ENCODE data around the gene LGMN. TPM values are rescaled to one million over a fixed set of nuclear protein-coding genes. Genes with fewer than 3 reads are reported as not detected.

LGMN gene
- total and polyA plus RNA-seq, 2 donors (not counting 1 experiment from before 2014, with no cell fraction given) = 17.6 to 21.1 TPM

GRCh38 chr14:92711976-92712653 is 36.3 kb downstream of the LGMN start:
- Histone ChIP-seq H2AFZ (ENCODE audit: insufficient read depth, low read depth, low read length, poor library complexity, severe bottlenecking) (no peak overlapping the region), H3K27me3 (replicated peaks in 1 of 4; ENCODE audit: control extremely low read depth in 1 of 4, control insufficient read depth in 3 of 4, insufficient read depth in 4 of 4, low read length in 3 of 4) (no peaks in the 10 kb centered on the region), H3K9me3 (ENCODE audit: control extremely low read depth in 1 of 3, control insufficient read depth in 2 of 3, insufficient read depth in 1 of 3, low read length in 2 of 3) (no peaks in the 10 kb centered on the region), H3K9ac (ENCODE audit: low read length) (no peak overlapping the region), H3K79me2 (ENCODE audit: control insufficient read depth, insufficient read depth, low read length) (no peaks in the 10 kb centered on the region), H3K36me3 (replicated peaks in 1 of 2; ENCODE audit: control extremely low read depth in 1 of 2, control insufficient read depth in 1 of 2, extremely low read depth in 1 of 2, insufficient read depth in 2 of 2, low read length in 1 of 2) (peaks cover 0 to 37% of the 10 kb centered on the region in 2 experiments), H3K4me2 (replicated peaks; ENCODE audit: low read depth, low read length, poor library complexity, severe bottlenecking) (no peak overlapping the region), H3K4me1 (ENCODE audit: control insufficient read depth in 2 of 2, insufficient read depth in 2 of 2, low read length in 2 of 2) (no peaks in the 10 kb centered on the region), H3K27ac (ENCODE audit: low read length in 2 of 2) (no peak overlapping the region), H4K20me1 (ENCODE audit: control insufficient read depth, insufficient read depth, low read length, poor library complexity, severe bottlenecking) (no peaks in the 10 kb centered on the region), H3K4me3 (ENCODE audit: control extremely low read depth in 1 of 5, extremely low read depth in 1 of 5, insufficient read depth in 1 of 5, low read depth in 2 of 5, low read length in 4 of 5) (no peak overlapping the region)
- ChIA-PET POLR2A (interaction anchor here (0.6 kb wide), 1 partner anchor 134 kb away, joined by 5 read pairs; no protein-coding TSS in a partner anchor), CTCF (interaction anchor here (0.7 to 17.0 kb wide), 6 partner anchors 9 to 590 kb away, joined by 3 to 337 read pairs (median 6); partner anchors contain the start of gene GOLGA5)
- intact Hi-C loops (cut with micrococcal nuclease) = no loop called here
- no peaks in the 10 kb centered on the region for H3K4me1 Mint-ChIP-seq
- H3K27ac Mint-ChIP-seq = no peak overlapping the region
- 96% methylated on average over 3 of the region's 7 CpGs for WGBS (ENCODE audit: insufficient coverage)
- H3K4me3 Mint-ChIP-seq = no peak overlapping the region
- no peaks in the 10 kb centered on the region for H3K9me3 Mint-ChIP-seq (ENCODE audit: insufficient read depth)
- no peak for TF ChIP-seq EZH2 (IDR thresholded peaks at IDR 0.05; ENCODE audit: borderline replicate concordance, insufficient read depth, low read depth, low read length, poor library complexity, severe bottlenecking)
- no peak for TF ChIP-seq CTCF (IDR thresholded peaks at IDR 0.05)
- DNase-seq (no peak), ATAC-seq (ENCODE audit: low read depth) (no peak)
- no peaks in the 10 kb centered on the region for H3K27me3 Mint-ChIP-seq

- no peaks in the 10 kb centered on the region for H3K27me3 ChIP-seq (replicated peaks in 1 of 4; ENCODE audit: control extremely low read depth in 1 of 4, control insufficient read depth in 3 of 4, insufficient read depth in 4 of 4, low read length in 3 of 4)
- no peaks in the 10 kb centered on the region for H4K20me1 ChIP-seq (ENCODE audit: control insufficient read depth, insufficient read depth, low read length, poor library complexity, severe bottlenecking)
- H3K36me3 ChIP-seq (replicated peaks in 1 of 2; ENCODE audit: control extremely low read depth in 1 of 2, control insufficient read depth in 1 of 2, extremely low read depth in 1 of 2, insufficient read depth in 2 of 2, low read length in 1 of 2) = peaks cover 0 to 35% of the 10 kb centered on the region in 2 experiments
- ChIA-PET POLR2A (interaction anchor here (1.1 kb wide), 1 partner anchor 12 kb away, joined by 5 read pairs; no protein-coding TSS in a partner anchor), CTCF (interaction anchor here (0.6 to 17.0 kb wide), 4 partner anchors 11 to 77 kb away, joined by 3 to 337 read pairs (median 4); partner anchors contain the start of genes GOLGA5 and LGMN)
- H3K9me3 ChIP-seq (ENCODE audit: control extremely low read depth in 1 of 3, control insufficient read depth in 2 of 3, insufficient read depth in 1 of 3, low read length in 2 of 3) = no peaks in the 10 kb centered on the region
- Mint-ChIP-seq H3K9me3 (ENCODE audit: insufficient read depth) (no peaks in the 10 kb centered on the region), H3K4me1 (peaks cover 10% of the 10 kb centered on the region), H3K27ac (no peak overlapping the region), H3K4me3 (no peak overlapping the region), H3K27me3 (no peaks in the 10 kb centered on the region)
- TF ChIP-seq EZH2 (IDR thresholded peaks at IDR 0.05; ENCODE audit: borderline replicate concordance, insufficient read depth, low read depth, low read length, poor library complexity, severe bottlenecking) (no peak), CTCF (IDR thresholded peaks at IDR 0.05) (no peak)
- H3K9ac ChIP-seq (ENCODE audit: low read length) = no peak overlapping the region
- intact Hi-C loops (cut with micrococcal nuclease) = no loop called here
- H3K79me2 ChIP-seq (ENCODE audit: control insufficient read depth, insufficient read depth, low read length) = no peaks in the 10 kb centered on the region
- H3K4me1 ChIP-seq (ENCODE audit: control insufficient read depth in 2 of 2, insufficient read depth in 2 of 2, low read length in 2 of 2) = peaks cover 4 to 12% of the 10 kb centered on the region in 2 donors
- no peak overlapping the region for H3K4me2 ChIP-seq (replicated peaks; ENCODE audit: low read depth, low read length, poor library complexity, severe bottlenecking)
- no peak overlapping the region for H2AFZ ChIP-seq (ENCODE audit: insufficient read depth, low read depth, low read length, poor library complexity, severe bottlenecking)
- no peak for DNase-seq
- H3K27ac ChIP-seq (ENCODE audit: low read length in 2 of 2) = no peak overlapping the region
- ATAC-seq (ENCODE audit: low read depth) = no peak
- no peak overlapping the region for H3K4me3 ChIP-seq (ENCODE audit: control extremely low read depth in 1 of 5, extremely low read depth in 1 of 5, insufficient read depth in 1 of 5, low read depth in 2 of 5, low read length in 4 of 5)
- WGBS (ENCODE audit: insufficient coverage) = 98% methylated on average over 5 of the region's 5 CpGs
Observed at GRCh38 chr14:92710001-92710341, 38.5 kb downstream of the LGMN start.

All from B cell (primary cell).